HPDE6-E6E7 (cell line): ENCODE data around the gene CCM2.
A peak's percentile ranks its signal among the peaks of the same experiment; 100 is the strongest.

Experiments used
- DNase-seq: peaks from one replicate; pipeline ENCODE4 v3.0.0; 2011; ENCODE audit warnings: missing footprints; ENCODE audit errors: extremely low spot score

The CCM2 gene

DNA sequence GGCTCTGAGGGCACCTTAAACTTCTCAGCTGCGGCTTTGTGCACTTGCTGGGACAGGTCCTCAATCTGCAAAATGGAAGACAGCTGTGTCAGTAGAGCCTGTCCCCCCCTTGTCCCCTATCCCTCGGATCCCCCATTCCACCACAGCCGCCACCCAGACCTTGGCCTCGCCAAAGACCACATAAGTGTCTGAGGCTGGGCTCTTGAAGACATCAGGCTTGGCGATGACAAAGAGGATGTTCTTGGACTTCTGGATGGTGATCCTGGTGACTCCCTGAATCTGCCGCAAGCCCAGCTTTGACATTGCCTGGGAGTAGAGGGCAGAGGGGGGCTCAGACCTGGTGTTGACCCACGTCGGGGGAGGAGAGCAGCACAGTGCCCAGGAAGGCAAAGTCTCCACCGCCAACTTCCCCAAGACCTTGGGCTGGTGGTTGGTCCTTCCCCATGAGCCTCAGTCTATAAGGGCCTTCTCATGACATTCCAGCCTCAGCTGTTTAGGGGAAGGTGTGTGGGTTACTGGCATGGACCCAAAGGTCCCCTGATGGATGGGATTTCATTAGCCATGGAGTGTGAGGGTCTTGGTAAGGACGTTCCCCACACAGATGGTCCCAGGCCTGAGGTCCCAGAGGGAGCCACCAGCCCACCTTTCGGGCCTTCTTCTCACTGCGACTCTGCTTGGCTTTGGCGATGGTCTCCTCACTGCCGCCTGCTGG, 81.1 kb downstream of the CCM2 start:
- DNase-seq = no peak

DNA sequence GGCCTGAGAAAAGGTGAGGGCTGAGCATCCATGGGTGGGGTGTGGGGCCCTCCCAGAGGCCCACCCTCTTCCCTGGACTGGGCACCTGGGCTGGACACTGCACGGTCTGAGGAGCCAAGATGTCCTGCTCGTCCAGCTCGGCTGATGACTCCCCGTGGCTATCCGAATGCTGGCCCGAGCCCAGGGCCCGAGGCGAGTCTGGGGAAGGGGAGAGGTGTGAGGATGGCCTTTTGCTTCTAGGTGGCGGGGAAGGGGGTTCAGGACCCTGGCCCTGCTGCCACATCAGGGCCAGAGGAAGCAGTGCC, 81.6 kb downstream of the CCM2 start:
- DNase-seq = no peak

DNA sequence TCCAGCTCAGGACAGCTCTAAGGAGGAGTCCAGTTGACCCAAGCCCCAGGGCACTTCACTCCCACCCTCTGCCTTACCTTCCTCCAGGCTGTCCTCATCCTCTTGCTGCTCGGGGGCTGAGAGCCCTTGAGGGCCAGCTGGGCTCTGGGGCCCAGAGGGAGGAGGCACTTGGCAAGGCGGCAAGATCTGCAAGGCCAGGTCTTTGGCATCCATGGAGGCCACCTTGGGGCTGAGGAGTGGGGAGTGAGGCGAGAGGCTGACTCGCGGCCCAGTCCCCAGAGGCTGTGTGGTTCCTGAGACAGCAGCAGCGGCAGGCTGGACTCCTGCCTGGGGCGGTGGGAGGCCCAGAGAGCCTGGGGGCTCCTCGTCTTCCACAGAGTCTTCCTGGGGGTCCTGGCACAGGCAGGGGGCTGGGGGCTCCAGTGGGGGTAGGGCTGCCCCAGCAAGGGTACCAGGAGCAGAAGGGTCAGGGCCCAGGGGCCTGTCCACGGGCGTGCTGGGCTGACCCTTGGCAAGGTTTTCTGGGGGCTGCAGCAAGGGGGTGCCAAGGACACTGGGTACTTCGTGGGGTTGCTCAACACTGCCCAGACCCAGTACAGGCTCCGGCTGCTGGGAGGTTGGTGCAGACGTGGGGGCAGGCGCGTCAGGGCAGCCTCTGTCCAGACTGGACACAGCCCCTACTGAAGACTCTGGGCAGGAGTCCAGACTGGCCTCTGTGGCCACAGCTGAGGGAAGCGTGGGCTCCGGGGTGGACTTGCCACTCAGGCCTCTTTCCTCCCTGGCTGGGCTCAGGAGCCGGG, 82.2 kb downstream of the CCM2 start:
- DNase-seq = no peak

DNA sequence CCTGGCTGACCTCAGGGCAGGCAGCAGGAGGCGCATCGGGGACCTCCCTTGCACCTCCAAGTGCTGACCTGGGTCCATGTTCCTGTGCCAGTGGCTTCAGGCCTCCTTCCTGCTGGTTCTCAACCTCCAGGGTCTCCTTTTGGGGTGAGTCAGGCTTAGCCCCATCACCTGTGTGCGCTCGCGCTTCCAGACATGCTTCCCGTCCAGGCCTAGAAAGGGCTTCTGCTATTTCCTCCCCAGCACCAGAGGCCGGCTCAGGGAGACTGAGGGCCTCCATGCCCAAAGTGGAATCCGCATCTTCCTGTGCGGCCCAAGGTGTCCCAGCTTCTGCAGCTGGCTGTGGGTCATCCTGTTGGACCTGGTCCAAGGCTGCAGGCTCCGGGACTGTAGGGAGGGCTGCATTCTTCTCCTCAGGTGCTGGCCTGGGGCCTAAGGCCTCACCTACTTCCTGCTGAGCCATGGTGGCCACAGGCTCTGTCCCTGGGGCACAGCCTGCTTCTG, 82.9 kb downstream of the CCM2 start:
- no peak for DNase-seq

DNA sequence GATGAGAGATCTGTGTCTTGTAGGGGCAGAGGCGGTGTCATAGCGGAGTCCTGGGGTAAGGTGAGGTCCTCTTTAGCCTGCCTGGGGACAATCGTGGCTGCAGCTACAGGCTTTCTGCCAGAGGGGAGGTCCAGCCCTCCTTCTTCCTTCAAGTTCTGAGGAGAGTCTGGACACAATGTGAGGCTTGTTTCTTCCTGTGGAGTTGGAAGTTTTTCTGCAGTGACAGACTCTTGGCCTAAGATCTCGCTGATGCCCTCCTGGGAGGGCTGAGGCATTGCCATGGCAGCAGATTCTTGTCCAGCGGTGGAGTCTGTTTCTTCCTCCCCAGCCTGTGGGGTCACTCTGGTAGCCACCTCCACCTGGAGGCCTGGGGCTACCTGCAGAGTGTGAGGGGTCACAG, 84.3 kb downstream of the CCM2 start:
- DNase-seq = no peak

DNA sequence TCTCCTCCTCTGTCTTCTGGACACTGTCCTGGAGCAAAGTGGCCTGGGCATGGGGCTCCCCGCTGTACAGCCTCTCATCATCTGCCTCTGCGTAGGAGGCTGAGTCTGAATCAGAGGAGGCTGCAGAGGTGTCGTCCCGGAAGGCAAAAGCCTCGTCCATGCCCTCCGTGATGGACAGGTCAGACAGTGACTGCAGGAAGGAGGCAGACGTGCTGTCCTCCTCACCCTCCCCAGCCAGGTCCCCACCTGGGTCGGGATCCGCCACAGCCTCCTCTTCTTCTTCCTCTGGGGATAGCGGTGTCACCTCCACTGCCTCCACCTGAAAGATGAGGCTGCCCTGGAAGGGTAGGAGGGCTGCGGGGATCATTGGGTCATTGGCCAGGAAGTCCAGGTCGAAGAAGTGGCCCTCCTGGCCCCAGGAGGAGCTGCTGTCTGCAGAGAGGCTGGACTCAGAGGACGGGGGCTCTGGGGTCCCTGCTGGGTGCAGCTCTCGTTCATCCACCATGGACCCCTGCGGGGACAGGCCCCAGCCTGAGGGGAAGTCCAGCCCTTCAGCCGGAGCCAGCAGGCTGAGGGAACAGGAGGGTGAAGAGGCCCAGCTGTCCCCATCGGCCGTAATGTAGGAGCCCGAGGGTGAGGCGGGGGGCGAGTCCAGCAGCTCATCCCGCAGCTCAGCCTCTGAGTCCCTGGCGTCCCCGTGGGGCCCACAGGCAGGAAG, 85.1 kb downstream of the CCM2 start:
- DNase-seq = no peak

DNA sequence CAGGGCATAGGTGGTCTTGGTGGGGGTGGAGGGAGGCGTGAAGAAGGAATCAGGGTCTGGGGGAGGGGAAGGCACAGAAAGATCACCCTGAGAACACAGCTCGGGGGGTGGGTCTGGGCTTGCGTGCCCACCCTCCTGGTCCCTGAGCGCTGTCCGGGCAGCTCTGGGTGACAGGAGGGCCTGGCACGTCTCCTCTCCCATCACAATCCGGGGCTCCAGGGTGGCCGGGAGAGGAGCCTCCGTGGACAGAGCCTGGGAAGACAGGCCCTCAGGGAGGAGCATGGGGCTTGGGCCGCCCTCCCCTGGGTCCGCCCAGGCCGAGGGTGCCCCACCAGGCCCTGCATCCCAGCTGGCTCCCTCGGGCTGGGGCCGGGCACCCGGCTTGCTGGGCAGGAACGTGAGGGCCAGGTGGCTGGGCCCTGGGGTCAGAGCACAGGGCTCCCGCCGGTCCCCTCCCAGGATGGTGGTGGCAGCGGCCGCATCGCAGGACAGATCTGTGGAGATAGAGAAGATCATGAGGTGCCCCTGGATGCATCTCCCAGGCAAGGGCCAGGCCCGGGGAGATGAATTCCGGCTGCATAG, 85.7 kb downstream of the CCM2 start:
- no peak for DNase-seq

DNA sequence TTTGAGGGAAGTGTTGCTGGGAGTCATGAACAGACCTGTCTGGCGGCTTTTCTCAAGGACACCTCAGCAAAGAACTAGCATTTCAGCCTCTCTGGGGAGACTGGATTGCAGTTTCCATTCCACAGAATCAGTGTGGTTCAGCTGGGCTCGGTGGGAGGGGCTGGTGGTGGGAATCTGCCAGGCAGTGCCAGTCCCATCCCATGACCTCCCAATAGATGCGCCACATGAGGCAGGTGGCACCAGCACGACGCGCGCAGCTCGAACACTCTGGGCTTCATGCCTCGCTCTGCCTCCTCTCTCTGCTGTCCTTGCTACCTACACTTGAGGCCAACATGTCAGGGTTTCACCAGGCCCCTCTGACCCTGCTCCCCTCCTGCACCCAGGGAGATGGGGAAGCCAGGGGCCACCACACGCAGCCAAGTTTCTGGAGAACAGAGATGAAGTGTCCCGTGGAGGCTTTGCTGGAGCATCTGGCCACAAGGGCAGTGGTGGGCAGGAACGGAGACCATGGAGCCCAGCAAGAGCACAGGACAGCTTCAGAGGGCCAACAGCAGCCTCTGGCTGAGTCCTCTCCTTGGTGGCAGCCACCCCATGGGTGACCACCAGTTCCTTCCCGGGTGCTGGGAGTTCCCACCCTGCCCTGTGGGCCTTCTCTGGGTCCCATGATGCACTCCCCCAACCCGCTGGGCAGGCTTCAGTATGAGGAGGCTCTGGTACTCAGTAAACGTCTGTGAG, 86.5 kb downstream of the CCM2 start:
- no peak for DNase-seq

DNA sequence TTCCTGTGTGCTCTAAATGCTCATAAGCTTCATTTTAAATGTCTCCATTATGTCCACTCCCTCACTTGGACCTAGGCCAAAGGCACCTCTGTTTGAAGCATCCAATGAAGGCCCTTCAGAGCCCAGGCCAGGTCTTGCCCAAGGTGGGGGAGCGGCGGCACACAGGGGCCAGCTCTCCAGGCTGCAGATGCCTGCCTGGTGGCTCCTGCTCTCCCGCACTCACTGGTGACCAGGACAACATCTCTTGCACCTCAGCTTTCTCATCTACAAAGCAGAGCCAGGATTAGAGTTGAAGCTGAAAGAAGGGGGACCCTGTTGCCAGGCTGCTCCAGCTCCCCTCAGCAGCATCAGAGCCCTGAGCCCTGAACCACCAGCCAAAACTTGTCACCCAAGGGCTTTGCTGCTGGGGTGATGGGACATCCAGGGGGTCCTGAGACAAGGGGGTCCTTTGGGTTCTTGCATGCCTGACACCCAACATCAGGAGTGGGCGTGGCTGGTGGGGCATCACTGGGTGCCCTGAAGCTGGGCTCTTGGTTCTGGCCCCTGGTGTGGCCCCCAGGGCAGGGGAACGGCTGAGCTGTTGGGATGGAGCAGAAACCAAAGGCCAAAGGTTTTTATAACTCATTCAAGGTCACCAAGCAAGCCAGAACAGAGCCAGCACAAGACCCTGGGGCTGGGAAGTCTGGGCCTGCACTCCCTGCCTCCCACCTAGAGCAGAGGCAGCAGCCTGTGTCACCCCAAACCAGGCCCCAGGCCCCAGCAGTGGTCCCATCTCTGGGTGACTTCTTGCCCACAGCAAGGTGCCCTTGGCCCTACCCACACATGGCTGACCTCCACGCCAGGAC, 87.5 kb downstream of the CCM2 start:
- DNase-seq = no peak

DNA sequence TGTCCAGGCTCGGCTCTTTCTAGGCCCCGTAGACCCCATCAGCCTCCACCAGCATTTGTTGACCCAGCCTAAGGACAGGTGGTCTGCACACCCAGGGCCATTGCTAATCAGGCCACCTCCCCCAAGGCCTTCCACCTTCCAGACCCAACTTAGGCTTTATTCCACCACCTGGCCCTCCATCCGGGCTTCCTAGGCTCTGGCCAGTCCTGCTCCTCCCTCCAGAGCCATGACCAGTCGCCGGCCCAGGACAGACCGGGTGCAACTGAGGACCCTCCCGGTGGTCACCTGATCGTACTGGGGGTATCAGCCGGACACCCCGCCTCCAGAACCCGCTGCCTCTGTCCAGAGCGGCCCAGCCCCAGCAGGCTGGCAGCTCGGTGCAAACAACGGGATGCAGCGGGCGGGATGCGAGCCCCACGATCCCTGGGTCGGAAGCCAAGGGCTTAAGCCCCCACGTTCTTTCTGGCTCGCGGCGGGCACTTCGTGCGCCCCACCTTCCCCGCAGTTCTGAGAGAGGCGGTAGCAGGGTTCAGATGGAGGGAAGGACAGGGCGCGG, 88.2 kb downstream of the CCM2 start:
- DNase-seq = no peak

DNA sequence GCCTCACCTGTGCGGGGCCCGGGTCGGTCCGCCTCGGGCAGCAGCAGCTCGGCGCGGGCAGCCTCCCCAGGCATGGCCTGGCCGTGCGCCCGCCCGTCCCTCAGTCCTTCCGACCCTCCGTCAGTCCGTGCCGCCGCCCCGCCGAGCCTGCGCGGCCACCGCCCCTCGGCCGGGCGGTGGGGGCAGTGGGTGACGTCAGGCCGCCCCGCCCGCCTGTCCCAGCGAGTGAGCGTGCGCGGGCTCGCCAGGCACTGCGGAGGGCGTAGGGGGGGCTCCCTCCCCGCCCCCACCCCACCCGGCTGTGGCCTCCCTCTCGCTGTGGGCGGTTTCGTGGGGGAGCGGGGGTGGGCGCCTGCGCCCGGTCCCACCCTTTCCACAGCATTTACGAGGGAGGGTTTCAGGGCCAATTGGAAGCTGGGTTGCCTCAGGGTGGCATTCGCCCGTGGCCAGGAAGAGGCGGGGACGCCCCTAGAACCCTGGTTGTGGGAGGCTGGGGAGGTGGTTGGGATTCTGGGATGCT, 88.9 kb downstream of the CCM2 start, which contains the start of gene NACAD:
Gene NACAD (minus strand): TSS at position 149 of the 520 bp plus-strand sequence. CDS start 75 bp downstream, at position 74.
- DNase-seq = no peak

DNA sequence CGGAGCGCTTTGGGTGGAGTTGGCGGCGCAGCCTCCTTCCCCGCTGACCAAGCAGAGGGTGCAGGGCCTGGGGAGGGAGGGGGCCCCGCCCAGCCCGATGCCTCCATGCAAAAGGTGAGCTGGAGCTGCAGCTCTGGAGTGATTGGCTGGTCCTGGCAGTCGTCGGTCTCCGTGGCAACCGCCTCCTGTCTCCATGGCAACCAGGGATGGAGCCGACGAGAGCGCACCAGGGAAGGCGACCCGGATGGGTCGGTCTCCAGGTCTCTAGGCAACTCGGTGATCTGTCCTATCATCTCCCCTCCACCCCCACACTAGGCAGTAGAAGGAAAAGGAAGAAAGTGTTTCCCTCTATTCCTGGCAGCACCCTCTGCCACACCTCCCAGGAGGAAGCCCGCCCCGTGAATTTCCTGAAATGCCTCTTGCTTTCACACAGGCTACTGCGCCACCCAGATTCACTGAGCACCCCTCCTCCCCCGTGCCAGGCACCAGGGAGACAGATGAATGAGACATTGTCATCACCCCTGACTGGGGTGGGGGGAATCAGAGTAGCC, 89.4 kb downstream of the CCM2 start:
- DNase-seq = peak; percentile 50

DNA sequence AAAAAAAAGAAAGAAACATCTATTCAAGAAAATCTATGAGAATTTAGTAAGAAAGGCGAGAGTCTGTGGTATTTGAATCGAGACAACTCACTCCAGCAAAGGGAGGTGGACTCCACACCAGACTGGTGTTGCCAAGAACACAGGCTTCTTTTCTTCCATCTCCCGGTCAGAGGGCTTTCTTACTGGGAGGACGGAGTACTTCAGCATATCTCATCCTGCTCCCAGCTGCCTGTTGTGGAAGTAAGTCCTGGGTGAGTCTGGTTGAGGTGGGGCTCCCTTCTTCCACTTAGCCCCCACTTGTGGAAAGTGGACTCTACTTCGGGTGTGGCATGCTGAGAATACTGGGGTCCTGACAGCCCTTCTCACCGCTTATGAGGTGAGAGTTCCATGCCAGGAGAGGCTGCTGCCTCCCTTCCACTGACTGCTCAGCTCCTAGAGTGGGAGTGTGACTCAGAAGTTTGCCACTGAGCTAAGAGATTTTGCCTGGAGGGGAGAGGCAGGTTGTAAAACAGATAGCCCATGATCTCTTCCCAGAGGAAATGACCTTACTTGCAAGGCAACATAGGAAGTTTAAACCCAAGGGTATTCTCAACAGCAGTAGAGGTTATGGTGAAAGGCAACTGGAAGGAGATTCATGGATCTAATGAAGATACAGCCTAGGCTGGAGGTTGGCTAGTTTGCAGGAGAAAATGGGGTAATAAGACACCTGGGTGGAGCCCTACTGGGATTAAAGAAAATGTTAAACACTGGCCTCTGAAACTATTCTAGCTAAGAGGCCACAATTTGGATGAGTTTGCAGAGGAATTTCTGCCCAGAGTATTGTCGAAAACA, 92.3 kb downstream of the CCM2 start:
- DNase-seq = peak; percentile 84

DNA sequence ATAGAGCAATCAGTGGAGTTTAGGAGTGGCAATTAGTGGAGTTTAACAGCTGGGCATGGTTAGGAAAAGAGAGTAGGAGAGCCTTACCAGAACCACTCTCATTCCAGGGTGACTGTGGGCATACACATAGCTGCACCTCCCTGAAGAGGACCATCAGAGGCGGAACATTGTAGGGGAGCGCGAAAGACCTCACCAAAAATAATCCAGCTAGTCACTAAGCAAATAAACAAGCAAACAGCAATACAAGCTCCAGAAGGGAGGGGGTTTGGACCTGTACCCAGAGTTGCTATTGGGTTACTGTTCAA, 92.9 kb downstream of the CCM2 start:
- DNase-seq = no peak

DNA sequence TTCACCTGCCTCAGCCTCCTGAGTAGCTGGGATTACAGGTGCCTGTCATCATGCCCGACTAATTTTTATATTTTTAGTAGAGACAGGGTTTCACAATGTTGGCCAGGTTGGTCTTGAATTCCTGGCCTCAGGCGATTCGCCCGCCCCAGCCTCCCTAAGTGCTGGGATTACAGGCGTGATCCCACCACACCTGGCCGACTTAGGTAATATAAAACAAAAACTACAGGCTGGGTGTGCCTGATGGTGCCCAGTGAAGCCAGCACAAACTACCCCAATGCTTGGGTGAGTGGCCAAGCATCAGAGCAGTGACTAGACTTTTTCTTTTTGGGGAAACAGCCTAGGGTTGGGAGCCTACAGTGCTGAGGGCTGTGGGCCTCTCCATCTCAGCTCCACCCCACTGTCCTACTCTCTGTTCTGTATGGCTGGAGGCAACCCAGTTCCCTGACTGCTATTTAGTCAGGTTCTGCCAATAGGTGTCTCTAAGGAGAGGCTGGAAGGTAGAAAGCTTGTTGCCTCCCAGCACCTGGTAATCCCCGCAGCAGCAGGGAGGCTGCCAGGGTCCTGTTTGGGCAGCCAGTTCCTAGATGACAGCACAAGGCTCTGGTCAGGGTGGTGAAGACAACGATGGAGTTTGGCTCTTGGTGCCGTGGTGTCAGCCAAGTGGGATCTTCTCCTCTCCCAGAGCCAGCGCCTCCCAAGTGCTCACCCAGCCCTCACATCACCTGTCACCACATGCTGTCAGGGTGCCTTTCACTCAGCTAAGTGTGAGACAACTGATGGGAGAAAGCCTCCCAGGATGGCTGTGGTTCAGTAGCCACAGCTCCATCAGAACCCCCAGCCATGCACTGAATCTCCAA, 99.2 kb downstream of the CCM2 start:
- DNase-seq = no peak

DNA sequence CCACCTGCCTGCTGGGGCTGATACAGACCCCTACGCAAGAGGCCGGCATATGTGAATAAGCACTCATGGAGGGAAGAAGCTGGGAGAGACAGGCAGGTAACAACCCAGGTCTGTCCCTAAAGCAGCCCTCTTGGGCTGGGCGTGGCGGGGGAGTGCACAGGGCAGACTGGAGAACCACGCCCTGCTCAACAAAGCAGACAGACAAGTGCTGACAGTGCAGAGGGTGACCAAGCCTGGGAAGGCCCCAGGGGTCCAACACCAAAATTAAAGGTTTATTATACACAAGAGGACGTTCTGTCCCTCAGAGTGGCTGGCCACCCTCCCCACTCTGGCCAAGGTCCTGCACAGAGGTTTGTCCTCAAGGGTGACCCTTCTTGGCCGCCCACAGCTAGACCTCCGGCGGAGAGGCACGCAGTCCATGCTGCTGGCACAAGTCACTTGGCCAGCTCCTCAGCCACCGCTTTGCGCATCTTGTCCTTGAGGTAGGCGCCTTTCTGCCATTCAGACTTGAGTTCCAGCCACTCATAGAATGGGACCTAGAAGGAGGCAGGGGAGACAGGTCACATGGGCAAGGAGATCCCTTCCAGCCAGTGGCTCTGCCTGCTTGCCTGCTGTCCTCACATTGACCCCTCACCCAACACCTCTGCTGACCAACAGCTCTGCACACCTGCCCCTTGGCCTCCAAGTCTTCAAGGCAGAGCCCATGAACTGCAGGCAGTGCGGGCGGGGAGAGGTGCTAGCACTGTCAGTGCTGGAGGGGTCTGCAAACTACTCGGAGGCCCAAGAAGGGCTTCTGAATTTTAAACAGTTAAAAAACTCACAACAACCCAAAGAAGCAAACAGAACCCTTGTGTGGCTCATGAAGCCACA, 100.1 kb downstream of the CCM2 start:
- DNase-seq = no peak
